HCT116 (cell line): Measurements from ENCODE around the gene MICALL2.

Experiments
- ELF1 ChIP-seq: IDR thresholded peaks from 2 replicates; pipeline ENCODE4 v1.6.1; 2012; ENCODE audit warnings: low read depth, borderline replicate concordance
- EZH2 ChIP-seq: fragments of 200-600 bp; sonication (generic); IDR thresholded peaks from 2 replicates; pipeline ENCODE4 v1.6.1; 2017; ENCODE audit warnings: antibody characterized with exemption, mixed run types
- POLR2A ChIP-seq: IDR thresholded peaks from 2 replicates; pipeline ENCODE4 v1.7.0; 2011; ENCODE audit warnings: borderline replicate concordance; ENCODE audit not compliant: insufficient read depth, insufficient read length; ENCODE audit errors: extremely low read depth
- POLR2AphosphoS5 ChIP-seq: IDR thresholded peaks from 2 replicates; pipeline ENCODE4 v1.6.1; 2011; ENCODE audit warnings: mild to moderate bottlenecking, low read depth, low read length, moderate library complexity
- SRF ChIP-seq: IDR thresholded peaks from 2 replicates; pipeline ENCODE4 v1.6.1; 2012; ENCODE audit warnings: low read depth
- ZFX ChIP-seq: fragments of 450-650 bp; IDR thresholded peaks from 2 replicates; pipeline ENCODE4 v1.6.1; 2017
- TF ChIP-seq, protein P1 (sequence below), 3 experiments: fragments of 200-600 bp in 1 of 3; sonication (generic) in 1 of 3; IDR thresholded peaks in 2 of 3; conservative IDR thresholded peaks in 1 of 3; 2 replicates each; pipeline ENCODE4 v1.5.1; 2012 to 2017; ENCODE audit warnings: low read depth in 2 of 3, low read length in 2 of 3, antibody characterized with exemption in 1 of 3, borderline replicate concordance in 1 of 3, control low read depth in 1 of 3, mild to moderate bottlenecking in 1 of 3, mixed read lengths in 1 of 3, mixed run types in 1 of 3, moderate library complexity in 1 of 3; ENCODE audit not compliant: insufficient read depth in 1 of 3
- TF ChIP-seq, protein P2 (sequence below): IDR thresholded peaks from 2 replicates; pipeline ENCODE4 v1.6.1; 2012
- TF ChIP-seq, protein P3 (sequence below): IDR thresholded peaks from 2 replicates; pipeline ENCODE4 v1.6.1; 2012; ENCODE audit warnings: low read depth

DNA sequence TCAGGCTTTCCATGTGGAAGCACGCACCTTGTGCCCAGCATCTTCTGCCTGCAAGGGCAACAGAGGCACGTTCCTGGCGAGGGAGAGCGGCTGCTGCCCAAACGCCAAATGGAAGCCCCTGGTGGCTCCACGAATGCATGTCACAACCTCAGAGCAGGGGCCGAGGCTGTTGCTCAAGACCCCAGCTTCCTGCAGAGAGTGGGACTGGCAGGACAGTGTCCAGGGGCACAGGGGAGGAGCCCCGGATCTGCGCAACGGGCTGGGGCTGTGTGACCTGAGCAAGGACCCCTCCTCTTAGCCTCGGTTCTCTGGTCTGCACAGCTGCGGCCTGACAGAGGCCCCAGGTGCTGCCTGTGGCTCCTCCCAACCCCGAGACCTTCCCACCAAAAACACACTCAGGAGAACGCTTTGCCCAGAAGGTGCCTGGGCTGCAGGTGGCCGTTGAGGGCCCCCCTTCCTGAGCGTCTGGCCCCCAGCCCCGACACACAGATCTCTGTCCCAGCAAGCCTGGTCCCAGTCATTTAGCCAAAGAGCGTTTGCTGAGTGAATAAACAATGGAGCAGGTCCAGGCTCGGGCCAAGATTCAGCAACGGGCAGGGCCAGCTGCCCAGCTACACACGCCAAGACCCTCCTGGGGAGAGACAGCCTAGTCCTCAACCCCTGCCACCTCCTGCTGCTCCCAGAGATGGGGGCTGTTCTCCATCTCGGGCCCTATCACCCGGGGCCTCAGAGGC, 1.2 kb downstream of the MICALL2 start:
- TF ChIP-seq ELF1 (no peak), ZFX (no peak), POLR2A (no peak), SRF (no peak), EZH2 (no peak), POLR2AphosphoS5 (no peak)
- TF ChIP-seq, protein P1, sequence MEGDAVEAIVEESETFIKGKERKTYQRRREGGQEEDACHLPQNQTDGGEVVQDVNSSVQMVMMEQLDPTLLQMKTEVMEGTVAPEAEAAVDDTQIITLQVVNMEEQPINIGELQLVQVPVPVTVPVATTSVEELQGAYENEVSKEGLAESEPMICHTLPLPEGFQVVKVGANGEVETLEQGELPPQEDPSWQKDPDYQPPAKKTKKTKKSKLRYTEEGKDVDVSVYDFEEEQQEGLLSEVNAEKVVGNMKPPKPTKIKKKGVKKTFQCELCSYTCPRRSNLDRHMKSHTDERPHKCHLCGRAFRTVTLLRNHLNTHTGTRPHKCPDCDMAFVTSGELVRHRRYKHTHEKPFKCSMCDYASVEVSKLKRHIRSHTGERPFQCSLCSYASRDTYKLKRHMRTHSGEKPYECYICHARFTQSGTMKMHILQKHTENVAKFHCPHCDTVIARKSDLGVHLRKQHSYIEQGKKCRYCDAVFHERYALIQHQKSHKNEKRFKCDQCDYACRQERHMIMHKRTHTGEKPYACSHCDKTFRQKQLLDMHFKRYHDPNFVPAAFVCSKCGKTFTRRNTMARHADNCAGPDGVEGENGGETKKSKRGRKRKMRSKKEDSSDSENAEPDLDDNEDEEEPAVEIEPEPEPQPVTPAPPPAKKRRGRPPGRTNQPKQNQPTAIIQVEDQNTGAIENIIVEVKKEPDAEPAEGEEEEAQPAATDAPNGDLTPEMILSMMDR (IDR thresholded peaks at IDR 0.05 in 2 of 3, conservative IDR thresholded peaks at IDR 0.05 in 1 of 3; ENCODE audit: borderline replicate concordance in 1 of 3, insufficient read depth in 1 of 3, low read depth in 2 of 3, low read length in 2 of 3), result no peak
- TF ChIP-seq, protein P2, sequence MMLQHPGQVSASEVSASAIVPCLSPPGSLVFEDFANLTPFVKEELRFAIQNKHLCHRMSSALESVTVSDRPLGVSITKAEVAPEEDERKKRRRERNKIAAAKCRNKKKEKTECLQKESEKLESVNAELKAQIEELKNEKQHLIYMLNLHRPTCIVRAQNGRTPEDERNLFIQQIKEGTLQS, result no peak
- TF ChIP-seq, protein P3, sequence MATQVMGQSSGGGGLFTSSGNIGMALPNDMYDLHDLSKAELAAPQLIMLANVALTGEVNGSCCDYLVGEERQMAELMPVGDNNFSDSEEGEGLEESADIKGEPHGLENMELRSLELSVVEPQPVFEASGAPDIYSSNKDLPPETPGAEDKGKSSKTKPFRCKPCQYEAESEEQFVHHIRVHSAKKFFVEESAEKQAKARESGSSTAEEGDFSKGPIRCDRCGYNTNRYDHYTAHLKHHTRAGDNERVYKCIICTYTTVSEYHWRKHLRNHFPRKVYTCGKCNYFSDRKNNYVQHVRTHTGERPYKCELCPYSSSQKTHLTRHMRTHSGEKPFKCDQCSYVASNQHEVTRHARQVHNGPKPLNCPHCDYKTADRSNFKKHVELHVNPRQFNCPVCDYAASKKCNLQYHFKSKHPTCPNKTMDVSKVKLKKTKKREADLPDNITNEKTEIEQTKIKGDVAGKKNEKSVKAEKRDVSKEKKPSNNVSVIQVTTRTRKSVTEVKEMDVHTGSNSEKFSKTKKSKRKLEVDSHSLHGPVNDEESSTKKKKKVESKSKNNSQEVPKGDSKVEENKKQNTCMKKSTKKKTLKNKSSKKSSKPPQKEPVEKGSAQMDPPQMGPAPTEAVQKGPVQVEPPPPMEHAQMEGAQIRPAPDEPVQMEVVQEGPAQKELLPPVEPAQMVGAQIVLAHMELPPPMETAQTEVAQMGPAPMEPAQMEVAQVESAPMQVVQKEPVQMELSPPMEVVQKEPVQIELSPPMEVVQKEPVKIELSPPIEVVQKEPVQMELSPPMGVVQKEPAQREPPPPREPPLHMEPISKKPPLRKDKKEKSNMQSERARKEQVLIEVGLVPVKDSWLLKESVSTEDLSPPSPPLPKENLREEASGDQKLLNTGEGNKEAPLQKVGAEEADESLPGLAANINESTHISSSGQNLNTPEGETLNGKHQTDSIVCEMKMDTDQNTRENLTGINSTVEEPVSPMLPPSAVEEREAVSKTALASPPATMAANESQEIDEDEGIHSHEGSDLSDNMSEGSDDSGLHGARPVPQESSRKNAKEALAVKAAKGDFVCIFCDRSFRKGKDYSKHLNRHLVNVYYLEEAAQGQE, result no peak
